Hepatocyte (in vitro differentiated cells): Measurements from ENCODE around the gene FGR.

ENCODE experiments used
- EZH2 ChIP-seq: fragments of 200-600 bp; sonication (generic); IDR thresholded peaks from 2 replicates; pipeline ENCODE4 v1.6.1; 2016; ENCODE audit warnings: antibody characterized with exemption, mild to moderate bottlenecking, borderline replicate concordance
- TF ChIP-seq, protein P1 (sequence below): fragments of 200-600 bp; sonication (generic); IDR thresholded peaks from 2 replicates; pipeline ENCODE4 v1.5.1; 2016; ENCODE audit warnings: antibody characterized with exemption, mild to moderate bottlenecking; ENCODE audit not compliant: poor library complexity

DNA sequence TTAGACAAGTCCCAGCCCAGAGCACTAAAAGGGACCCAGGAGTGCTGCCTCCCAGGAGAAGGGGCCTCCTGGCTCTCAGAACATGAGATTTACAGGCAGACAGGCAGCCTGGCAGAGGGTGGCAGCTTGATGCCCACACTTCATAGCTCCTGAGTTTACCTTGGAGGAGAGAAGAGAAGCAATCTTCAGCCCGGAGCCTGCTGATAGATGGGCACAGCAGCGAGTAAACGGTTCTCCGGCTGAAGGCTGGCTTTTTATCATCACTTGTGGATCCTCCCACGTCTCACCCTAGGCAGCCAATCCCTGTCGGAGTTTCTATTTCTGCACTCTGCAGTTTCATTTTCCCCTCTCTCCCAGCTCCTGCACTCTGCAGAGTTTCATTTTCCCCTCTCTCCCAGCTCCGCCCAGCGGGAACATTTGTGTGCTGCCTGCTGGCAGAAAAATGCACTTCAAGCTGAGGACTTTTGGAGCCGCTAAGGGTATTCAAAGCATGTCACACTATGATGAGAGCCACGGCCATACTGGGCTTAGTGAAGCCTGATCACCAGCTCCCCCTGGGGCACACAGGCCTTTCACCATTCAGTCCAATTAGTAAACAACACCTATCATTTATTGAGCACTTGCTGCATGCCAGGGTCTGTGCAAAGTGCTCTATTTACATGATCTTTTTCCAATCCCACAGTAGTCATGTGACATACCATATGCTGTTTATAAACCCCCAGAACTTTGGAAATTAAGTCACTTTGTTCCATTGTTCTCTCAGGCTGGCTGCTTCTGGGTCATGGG, 37.2 kb upstream of the FGR start, which contains the start of gene IFI6:
- TF ChIP-seq, protein P1, sequence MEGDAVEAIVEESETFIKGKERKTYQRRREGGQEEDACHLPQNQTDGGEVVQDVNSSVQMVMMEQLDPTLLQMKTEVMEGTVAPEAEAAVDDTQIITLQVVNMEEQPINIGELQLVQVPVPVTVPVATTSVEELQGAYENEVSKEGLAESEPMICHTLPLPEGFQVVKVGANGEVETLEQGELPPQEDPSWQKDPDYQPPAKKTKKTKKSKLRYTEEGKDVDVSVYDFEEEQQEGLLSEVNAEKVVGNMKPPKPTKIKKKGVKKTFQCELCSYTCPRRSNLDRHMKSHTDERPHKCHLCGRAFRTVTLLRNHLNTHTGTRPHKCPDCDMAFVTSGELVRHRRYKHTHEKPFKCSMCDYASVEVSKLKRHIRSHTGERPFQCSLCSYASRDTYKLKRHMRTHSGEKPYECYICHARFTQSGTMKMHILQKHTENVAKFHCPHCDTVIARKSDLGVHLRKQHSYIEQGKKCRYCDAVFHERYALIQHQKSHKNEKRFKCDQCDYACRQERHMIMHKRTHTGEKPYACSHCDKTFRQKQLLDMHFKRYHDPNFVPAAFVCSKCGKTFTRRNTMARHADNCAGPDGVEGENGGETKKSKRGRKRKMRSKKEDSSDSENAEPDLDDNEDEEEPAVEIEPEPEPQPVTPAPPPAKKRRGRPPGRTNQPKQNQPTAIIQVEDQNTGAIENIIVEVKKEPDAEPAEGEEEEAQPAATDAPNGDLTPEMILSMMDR, result no peak
- no peak for TF ChIP-seq EZH2
